CD4-positive, alpha-beta T cell treated with Interleukin-15 for 4 hours (primary cell): ENCODE measurements around the gene AURKA.
A peak's percentile ranks its signal among the peaks of the same experiment; 100 is the strongest.

Source experiments
- DNase-seq: peaks from one replicate; pipeline ENCODE4 v3.0.0-alpha.2; 2020; ENCODE audit warnings: low spot score

AURKA gene

DNA sequence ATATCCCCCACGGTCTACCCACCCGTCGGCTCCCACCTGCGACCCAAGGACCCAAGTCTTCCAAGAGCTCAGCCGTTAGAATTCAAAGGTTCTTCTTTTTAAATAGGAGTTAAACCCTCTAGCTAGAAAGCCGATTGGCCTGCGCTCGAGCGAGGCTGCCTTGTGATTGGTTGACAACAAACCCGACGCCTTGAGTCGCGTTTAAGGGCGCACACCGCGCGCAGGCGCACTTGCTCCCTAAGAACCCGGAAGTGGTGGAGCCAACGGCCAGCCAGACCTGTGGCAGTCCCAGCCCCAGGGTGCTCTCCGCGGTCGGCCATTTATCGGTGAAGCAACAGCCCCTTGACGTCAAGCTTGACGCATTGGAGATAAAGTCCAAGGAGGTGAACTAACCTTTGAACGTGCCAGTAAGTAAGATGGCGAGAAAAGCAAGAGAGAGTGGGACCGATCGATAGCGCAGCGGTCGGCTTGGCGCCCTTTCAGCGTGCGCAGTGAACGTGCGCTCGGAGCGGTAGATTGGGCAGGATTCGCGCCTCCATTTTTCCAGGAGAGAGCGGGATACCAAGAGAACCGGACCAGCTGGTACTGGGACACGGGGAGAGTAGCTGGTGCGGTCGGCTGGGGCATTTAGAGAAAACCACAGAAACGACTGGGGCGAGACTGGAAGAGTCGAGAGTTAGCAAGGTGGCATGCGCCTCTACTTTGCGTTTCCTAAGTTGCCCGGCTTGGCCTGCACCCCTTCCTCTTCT, at the start of gene AURKA, which contains the start of gene CSTF1:
Gene AURKA (minus strand): TSS at position 84 of the 749 bp plus-strand sequence. CDS start 4,018 bp downstream, outside the sequence.
Gene CSTF1 (plus strand): TSS at position 514 of the 749 bp plus-strand sequence. CDS start 2,908 bp downstream, outside the sequence.
- peak; percentile 100 for DNase-seq

DNA sequence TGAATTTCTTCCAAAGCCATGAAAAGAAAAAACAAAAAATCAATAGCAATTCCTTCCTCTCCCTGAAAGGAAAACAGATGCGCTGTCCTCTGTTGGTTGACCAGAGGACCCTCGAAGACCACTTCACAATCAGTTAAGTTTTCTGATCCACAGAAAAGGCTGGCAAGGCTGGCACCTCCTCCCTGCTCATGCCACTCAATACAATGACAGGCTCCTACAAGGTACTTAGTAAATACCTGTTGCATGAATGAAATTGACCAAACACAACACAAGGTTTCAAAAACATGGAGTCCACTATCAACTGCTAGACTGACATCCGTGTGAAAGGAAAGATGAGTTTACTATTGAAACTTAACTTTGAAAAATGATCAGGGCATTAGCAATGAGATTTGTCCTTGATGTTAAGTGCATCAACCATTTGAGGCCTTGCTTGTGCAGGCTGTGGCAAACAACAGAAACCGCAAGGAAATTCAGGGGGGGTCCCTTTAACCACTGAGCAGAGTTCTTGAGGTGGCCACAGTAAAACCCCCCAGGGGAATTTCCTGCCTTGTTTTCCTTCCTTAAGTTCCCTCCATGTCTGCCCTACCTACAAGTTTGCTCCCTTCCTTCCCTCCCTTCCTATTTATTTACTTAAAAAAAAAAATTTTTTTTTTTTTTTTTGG, 48.5 kb upstream of the AURKA start:
- DNase-seq = peak; percentile 66

DNA sequence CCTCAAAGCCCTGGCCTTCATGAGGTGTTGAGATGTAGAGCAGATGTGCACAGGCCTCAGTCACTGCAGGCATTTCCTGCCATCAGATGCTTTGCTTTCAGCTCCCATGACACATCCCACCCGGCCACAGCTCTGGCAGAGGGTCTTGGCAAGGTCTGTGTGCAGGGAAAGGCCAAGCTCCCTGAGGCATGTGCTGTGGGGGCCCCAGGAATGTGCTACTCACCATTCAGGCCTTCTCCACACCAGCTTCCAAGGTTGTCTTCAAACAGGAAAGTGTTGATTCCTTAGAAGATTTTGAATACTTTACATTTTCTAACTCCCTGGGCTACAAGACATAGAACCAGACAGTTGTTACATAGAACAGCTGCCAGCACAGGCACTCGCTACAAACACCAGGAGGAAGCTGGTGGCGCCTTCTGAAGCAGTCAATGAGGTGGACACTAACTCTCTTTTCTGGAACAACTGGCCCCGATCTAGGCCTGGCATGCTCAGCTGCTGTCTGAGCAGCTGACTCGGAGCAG, 47.8 kb upstream of the AURKA start:
- DNase-seq = no peak

DNA sequence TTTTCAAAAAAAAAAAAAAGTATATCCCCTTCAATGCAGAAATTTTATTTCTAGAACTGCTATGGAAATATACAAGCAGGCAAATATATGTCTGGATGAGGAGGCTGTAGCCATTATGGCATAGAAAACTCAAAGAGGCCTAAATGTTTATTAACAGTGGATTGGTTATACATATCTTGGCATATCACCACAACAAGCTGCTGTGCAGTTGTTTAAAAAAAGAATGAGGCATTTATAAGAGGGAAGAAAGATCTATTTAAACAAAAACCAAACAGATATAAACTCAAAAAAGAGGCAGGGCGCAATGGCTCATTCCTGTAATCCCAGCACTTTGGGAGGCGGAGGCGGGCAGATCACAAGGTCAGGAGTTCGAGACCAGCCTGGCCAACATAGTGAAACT, 46.3 kb upstream of the AURKA start:
- DNase-seq = no peak

DNA sequence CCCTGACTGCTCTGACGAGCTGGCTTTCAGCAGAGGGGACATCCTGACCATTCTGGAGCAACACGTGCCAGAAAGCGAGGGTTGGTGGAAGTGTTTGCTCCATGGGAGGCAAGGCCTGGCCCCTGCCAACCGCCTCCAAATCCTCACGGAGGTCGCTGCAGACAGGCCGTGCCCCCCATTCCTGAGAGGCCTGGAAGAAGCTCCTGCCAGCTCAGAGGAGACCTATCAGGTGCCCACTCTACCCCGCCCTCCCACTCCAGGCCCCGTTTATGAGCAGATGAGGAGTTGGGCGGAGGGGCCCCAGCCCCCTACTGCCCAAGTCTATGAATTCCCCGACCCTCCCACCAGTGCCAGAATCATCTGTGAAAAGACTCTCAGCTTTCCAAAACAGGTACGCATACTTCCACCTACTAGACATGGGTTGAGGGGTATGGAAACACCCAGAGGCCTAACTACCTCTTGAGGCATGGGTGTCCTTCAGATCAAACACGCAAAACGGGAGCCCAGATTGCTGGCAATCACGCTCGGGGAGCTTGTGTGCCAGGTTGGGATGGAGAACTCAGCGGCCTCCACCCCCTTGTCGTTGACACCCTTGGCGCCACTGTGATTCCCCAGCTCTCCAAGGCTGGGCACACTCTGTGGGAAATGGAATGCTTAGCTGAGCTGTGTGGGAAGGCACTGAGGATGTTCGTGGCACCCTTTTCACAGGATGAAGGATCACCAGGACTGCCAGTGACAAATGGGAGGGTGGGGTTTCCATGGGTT, 45.4 kb upstream of the AURKA start:
- no peak for DNase-seq

DNA sequence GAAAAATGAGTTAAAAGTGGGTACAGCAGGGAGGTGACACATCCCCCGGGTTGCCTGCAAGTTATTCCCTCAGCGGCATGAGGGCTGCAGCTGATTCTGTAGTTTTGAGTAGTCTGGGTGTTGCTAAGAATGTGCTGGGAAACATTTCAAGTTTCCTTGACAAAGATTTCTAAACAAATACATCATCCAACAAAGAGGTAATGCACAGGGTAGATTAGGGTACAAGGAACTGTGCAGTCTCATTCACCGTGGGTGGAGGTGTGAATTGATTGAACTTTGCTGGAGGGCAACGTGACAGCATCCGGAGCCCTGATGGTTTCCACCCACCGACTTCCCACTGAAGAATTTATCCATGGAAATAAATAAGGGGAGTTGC, 41.9 kb upstream of the AURKA start:
- DNase-seq = peak; percentile 23

DNA sequence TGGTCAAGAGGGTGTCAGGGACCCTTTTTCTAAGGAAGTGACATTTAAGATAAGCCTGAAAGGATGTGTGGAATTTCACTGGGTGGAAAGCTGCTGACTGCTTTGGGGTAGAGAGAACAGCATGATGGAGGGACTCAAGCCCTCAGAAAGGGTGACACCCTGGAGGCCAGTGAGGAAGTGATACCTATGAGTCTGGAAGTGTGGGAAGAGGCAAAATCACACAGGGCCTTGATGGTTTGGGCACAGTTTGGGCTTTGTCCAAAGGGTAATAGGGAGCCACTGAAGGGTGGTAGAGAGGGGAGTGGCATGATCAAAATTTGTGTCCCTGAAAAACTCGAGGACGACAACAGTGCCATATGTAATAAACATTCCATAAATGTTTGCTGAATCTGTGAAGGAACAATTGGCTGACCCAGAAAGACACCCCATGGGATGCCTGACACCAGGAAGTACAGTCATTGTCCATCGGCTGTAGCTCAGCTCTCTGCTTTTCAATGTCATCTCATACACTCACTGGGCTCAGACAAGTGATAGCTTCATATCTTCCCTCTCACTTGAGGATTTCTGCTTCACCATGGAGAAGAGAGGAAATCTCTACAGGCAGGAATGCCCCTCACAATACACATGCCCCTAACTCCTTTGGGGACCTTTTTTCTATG, 41.3 kb upstream of the AURKA start:
- no peak for DNase-seq

DNA sequence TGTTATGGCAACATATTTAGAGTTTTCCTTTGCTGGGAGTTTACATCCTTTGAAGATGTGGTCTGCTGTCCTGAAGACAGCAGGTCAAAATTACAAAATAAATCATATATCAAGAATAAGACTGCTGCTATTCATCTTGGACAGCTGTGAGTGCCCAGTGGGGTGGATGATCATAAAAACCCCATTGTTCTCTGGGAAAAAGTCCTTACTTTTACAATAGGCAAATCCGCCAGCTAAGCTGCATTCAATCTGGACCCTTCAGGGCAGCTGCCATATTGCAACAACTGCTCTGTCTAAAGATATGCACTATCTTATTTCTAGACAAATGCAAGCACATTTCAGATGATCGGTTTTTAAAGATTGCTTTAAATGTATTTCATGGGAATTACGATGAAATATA, 39.5 kb upstream of the AURKA start:
- DNase-seq = no peak

DNA sequence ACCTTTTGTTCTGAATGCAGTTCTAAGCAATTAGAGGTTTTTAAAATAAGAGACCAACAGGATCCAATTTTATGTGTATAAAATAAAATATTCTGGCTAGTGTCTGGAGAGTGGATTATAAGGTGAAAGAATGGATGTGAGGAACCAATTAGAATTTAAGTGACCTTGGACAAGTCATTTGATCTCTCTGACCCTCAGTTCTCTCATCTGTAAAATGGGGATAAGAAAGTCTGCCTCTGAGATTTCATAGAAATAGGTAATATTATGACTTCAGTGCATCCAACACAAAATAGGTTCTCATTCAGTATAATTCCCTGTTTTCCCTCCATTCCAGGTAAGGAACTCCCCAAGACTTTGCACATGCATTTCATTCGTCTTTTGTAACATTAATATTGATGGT, 38.9 kb upstream of the AURKA start:
- DNase-seq = no peak

DNA sequence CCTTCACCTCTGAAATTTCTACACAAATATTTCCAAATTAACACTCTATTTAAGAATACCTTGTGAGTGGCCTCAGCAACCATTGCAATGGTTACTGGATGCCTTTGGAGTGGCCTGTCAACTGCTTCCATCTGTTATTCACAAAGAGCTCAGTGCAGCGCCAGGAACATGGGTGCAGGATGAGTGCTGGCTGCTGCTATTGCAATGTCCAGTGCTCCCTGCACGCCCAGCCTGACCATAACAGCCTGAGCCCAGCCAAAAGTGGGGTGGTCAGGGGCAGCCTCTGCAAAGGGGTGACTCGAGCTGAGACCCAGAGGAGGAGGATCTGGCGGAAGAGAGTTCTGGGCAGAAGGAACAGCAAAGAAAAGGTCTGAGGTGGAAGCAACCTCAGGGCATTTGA, 38.4 kb upstream of the AURKA start:
- DNase-seq = no peak

DNA sequence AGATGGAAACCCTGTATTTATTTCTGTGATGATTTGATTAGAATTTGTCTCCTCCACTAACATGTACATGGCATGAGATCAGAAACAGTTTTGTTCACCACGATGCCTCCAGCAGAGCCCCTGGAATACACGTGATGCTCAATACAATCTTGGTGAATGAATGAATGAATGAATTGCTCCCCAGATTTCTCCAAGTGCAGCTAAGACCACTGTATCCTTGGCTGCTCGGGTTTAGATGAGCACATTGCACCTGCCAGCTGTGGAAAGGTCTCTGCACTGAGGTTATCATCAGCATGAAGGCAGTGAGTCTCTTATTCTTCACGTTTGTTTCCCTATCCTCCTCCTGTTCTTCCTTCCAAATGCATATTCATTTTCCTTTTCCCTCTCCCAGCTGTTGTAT, 37.9 kb upstream of the AURKA start:
- DNase-seq = no peak

DNA sequence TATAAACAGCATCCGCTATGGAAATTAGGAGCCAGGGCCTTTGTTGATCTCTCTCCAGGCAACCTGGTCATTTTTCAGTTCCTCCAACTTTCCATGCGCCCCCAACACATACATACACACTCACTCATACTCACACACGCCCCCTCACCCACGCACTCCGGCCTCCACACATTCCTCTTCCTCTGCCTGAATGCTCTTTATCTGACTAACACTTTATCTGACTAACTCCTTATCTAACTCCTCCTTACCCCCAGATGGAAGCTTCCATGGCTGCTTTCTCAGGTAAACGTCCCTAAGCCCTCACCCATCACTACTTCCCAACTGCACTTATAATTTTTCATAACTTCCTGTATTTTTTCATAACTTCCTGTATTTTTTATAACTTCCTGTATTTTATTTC, 37.5 kb upstream of the AURKA start:
- DNase-seq = no peak

DNA sequence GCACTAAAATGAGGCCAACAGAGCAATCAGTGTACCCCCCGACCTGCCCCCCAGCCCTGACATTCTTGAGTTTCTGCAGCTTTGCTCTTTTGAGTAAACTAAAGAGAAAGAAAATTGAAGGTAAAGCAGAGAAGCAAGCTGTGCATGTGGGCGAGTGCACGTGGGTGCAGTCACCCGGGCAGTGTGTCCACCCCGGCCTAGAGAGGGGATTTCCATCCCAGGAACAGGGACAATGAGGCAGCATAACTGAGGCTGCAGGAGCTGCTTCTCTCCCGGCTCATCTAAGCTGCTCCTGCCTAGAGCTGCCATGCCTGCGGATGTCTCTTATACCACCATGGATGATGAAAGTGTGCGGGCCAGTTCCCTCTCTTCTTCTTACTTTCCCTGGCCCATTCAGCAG, 36.9 kb upstream of the AURKA start:
- no peak for DNase-seq

DNA sequence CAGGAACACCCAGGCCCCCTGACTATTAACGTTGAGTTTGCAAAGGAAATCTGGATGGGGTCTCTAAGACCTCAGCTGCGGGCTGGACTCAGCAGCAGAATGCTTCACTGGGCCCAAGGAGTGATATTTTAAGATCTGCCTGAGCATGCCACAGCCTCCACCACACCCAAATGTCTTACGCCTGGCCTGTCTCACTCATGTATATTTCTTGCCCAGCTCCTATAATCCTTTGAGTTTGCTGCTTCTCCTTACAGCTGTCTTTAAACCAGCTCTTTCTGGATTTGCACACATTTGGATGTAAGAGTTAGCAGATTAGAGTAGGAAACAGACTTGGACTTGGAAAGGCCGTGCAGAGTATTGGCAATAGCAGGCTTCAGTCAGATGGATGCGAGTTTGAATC, 36.4 kb upstream of the AURKA start:
- no peak for DNase-seq

DNA sequence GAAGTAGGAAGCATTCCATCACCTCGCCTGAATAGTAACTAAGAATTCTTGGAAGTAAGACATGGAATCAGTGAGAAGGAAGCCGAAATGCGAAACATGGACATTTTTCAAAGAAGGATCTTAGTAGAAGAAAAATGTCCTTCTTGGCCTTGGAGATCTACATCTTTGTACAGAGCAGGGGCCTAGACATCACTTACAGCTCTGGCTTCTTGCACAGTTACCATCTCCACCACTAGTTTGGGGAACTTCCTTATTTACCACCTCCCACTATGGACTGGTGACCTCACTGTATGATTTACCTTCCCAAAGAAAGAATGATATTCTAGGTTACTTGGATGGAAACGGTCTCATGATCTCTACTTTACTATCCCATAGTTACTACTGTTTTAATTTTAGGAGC, 35.8 kb upstream of the AURKA start:
- no peak for DNase-seq

DNA sequence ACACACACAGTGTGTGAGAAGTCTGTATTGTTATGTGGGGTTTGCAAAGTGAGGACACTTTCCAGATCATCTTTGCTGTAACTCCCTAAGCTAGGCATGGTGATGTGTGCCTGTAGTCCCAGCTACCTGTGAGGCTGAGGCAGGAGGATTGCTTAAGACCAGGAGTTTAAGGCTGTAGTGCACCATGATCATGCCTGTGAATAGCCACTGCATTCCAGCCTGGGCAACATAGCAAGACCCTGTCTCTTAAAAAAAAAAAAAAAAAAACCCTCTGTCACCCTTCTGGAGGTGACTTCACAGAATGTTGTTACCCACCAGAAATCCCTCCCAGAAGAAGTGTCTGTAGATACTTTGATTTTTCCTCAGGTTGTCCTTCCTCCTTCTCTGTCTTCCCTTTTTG, 34.9 kb upstream of the AURKA start:
- DNase-seq = no peak

DNA sequence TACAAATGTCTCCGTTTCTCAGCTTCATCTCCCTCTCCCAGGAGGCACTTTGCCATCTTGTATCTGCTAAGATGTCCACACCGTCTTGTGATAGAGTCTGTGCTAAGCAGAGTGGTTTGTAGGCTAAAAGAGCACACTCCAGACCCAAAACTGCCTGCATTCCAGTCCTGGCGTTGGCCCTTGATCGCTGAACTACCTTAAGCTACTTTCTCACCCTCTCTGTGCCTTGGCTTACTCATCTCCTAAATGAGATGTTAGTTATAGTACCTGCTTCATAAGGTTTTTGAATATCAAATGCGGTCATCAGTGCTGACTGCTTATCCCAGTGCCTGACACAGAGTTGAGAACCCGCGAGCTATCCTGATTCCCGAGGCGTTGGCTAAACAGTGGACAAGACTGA, 34.0 kb upstream of the AURKA start:
- no peak for DNase-seq

DNA sequence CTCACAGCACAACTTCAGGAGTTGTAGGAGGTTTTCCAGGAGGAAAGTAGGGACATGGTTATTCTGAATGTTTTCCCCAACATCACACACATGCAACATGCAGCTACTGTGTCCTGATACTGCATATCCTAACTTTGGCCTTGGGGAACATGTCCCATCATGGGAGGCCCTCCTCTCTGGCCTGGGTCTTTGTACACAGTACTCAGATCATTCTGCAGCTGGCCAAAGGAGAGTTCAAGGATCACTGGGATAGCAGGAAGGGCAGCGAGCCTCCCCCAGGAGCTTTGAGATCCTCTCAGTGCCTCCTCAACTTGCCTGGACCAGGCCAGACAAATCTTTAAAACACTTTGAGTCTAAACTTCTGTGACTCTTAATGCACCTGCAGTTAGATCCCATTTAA, 32.9 kb upstream of the AURKA start:
- DNase-seq = no peak

DNA sequence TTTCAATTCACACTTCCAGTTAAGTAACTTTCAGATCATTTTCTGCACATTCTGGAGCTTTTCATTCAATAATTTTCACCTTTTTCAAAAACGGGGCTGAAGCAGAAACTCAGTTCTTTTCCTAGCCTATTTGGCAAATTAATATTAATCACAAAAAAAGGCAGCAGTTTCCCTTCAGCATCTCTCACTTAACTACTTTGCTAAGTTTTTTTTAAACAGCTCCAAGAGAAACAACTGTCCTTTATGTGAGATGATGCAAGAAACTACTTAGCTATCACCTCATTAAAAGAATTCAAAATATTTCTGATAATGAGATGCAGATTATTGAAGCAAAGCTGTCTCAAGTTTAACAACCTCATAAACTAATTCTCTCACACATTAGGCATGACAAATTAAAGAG, 31.9 kb upstream of the AURKA start:
- DNase-seq = no peak

DNA sequence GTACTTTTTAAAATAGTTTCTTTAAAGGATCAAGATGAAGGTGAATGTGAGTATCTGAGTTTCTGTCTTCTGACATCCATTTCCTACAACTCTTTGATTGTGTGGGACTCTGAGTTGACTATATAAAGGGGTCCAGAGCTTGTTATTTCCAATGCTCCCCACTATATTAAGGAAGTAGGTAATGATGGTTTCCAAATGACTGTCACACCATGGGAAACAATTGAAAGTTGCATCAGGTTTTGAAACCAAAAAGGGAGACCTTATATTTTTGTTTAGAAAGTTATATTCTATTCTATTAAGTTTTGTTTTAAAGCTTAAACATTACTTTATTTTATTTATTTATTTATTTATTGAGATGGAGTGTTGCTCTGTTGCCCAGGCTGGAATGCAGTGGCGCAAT, 31.2 kb upstream of the AURKA start:
- no peak for DNase-seq

DNA sequence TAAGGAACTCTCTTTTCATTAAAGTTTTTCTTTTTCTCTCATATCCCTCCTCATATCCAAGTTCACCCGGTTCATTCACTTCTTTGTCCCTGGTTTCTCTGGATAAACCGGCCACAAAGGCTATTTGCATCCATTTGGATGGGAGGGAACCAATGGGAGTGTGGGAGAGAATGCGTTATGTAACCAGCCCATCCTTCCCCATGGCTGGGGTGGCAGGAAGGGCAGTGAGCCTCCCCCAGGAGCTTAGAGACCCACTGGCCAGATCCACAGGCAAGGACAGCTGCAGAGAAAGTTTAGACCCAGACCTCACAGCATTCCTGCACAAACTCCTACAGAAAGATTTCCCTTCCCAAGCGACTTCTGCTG, 30.8 kb upstream of the AURKA start:
- DNase-seq = no peak

DNA sequence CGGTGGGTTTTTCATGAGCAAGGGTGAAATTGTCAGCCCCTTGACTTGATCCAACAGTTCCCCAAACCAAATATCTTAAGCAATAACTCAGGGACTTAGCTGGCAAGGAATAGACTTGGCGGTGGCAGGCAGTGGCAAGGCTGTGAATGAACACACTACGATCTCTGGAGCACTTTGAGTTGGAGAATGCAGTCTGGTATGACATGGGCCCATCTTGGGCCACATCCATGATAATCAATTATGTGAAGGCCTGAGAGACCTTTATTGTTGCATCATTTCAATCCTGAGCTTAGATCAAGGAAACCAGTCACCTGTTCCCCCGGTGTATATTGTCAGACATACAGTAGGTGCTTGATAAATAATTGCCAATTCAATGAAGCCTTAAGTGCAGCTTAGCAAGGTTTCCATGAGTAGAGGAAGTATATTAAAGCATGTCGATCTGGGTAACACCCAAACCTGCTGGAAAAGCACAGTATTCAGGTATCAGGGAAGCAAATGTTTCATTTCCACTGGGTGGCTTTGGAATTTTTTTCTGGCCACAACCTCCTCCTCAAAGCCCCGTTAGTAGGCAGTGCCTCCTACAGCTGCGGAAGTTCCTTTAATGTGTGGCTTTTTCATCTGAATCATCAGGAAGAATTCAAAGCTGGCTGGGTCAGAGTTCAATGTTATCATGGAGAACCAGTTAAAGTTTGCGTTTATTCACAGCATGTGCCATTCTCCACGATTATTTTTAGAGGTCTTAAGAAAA, 30.2 kb upstream of the AURKA start:
- no peak for DNase-seq
